OCI-LY1 (cell line): ENCODE measurements around the gene ARID3B.
A peak's percentile ranks its signal among the peaks of the same experiment; 100 is the strongest.

ENCODE experiments used
- H2AFZ ChIP-seq: fragments of 200-600 bp; sonication (generic), shearing (Covaris generic); 2 replicates; pipeline ENCODE4 v1.6.0; 2014; ENCODE audit warnings: antibody characterized with exemption, mild to moderate bottlenecking, low read length
- H3F3A ChIP-seq: fragments of 200-600 bp; sonication (generic), shearing (Covaris generic); 2 replicates; pipeline ENCODE4 v1.6.0; 2014; ENCODE audit warnings: mild to moderate bottlenecking, antibody characterized with exemption, low read length, moderate library complexity; ENCODE audit not compliant: insufficient read depth
- H3K27ac ChIP-seq: fragments of 200-600 bp; sonication (generic); 2 replicates; pipeline ENCODE4 v1.5.1; 2014; ENCODE audit warnings: low read length, mixed run types, mild to moderate bottlenecking, low read depth; ENCODE audit not compliant: poor library complexity, severe bottlenecking
- H3K27me3 ChIP-seq: fragments of 200-600 bp; sonication (generic); 2 replicates; pipeline ENCODE4 v1.6.0; 2014; ENCODE audit warnings: antibody characterized with exemption, mild to moderate bottlenecking, low read length, moderate library complexity; ENCODE audit not compliant: insufficient read depth
- H3K36me3 ChIP-seq: fragments of 200-600 bp; sonication (generic); 2 replicates; pipeline ENCODE4 v1.6.1; 2014; ENCODE audit warnings: mild to moderate bottlenecking, antibody characterized with exemption, low read length, moderate library complexity, mixed read lengths; ENCODE audit not compliant: insufficient read depth
- H3K4me1 ChIP-seq: fragments of 200-600 bp; sonication (generic); 2 replicates; pipeline ENCODE4 v1.5.1; 2014; ENCODE audit warnings: mild to moderate bottlenecking, low read length, moderate library complexity; ENCODE audit not compliant: insufficient read depth, severe bottlenecking
- H3K4me2 ChIP-seq: fragments of 200-600 bp; sonication (generic), shearing (Covaris generic); 2 replicates; pipeline ENCODE4 v1.6.1; 2014; ENCODE audit warnings: low read length
- H3K4me3 ChIP-seq: fragments of 200-600 bp; sonication (generic); 2 replicates; pipeline ENCODE4 v1.5.1; 2014; ENCODE audit warnings: low read length, low read depth, mild to moderate bottlenecking, mixed read lengths; ENCODE audit not compliant: poor library complexity, severe bottlenecking
- H3K79me2 ChIP-seq: fragments of 200-600 bp; shearing (Covaris generic); 2 replicates; pipeline ENCODE4 v1.6.1; 2016; ENCODE audit warnings: mixed run types, low read length, mixed read lengths; ENCODE audit not compliant: insufficient read depth
- H3K9ac ChIP-seq: fragments of 200-600 bp; sonication (generic), shearing (Covaris generic); 2 replicates; pipeline ENCODE4 v1.6.1; 2014; ENCODE audit warnings: mild to moderate bottlenecking, low read length, mixed read lengths
- H3K9me2 ChIP-seq: fragments of 200-600 bp; sonication (generic), shearing (Covaris generic); 2 replicates; pipeline ENCODE4 v1.6.1; 2014; ENCODE audit warnings: low read depth, mild to moderate bottlenecking, low read length, mixed read lengths
- H3K9me3 ChIP-seq: fragments of 200-600 bp; shearing (Covaris generic); 2 replicates; pipeline ENCODE4 v1.6.1; 2014; ENCODE audit warnings: low read length, mixed read lengths
- H4K20me1 ChIP-seq: fragments of 200-600 bp; sonication (generic), shearing (Covaris generic); 2 replicates; pipeline ENCODE4 v1.6.0; 2016; ENCODE audit warnings: mild to moderate bottlenecking, low read length; ENCODE audit not compliant: insufficient read depth
- CTCF ChIP-seq: fragments of 200-600 bp; sonication (generic), shearing (Covaris generic); IDR thresholded peaks from 2 replicates; pipeline ENCODE4 v1.5.1; 2017; ENCODE audit warnings: mild to moderate bottlenecking, antibody characterized with exemption, low read length, moderate library complexity, mixed read lengths
- EZH2 ChIP-seq: fragments of 200-600 bp; sonication (generic), shearing (Covaris generic); IDR thresholded peaks from 2 replicates; pipeline ENCODE4 v1.8.0; 2017; ENCODE audit warnings: borderline replicate concordance, mixed run types, mild to moderate bottlenecking, antibody characterized with exemption, low read length, moderate library complexity, mixed read lengths

ARID3B gene

GRCh38 chr15:74641151-74641550, 100.1 kb downstream of the ARID3B start:
- no peak overlapping the region for H2AFZ ChIP-seq
- TF ChIP-seq CTCF (no peak), EZH2 (no peak)
- H3F3A ChIP-seq: no peaks in the 10 kb centered on the region
- peaks cover 35% of the 10 kb centered on the region for H3K4me1 ChIP-seq
- H3K27me3 ChIP-seq: no peaks in the 10 kb centered on the region
- H3K4me3 ChIP-seq: no peak overlapping the region
- H3K79me2 ChIP-seq: peaks cover 7% of the 10 kb centered on the region; the same call in 1 of the 2 replicates
- no peak overlapping the region for H3K9ac ChIP-seq
- H3K4me2 ChIP-seq: no peak overlapping the region
- H4K20me1 ChIP-seq: no peaks in the 10 kb centered on the region; the same call in 1 of the 2 replicates
- no peaks in the 10 kb centered on the region for H3K9me2 ChIP-seq
- no peaks in the 10 kb centered on the region for H3K9me3 ChIP-seq
- peak overlapping the region; percentile 73 for H3K27ac ChIP-seq
- peaks cover 39% of the 10 kb centered on the region; the same call in 1 of the 2 replicates for H3K36me3 ChIP-seq

- Histone ChIP-seq H3K9me3 (no peaks in the 10 kb centered on the region), H2AFZ (no peak overlapping the region), H3K4me2 (peak overlapping the region; percentile 7), H3K36me3 (peaks cover 27% of the 10 kb centered on the region; the same call in 1 of the 2 replicates), H3F3A (no peaks in the 10 kb centered on the region), H3K4me1 (peaks cover 35% of the 10 kb centered on the region), H3K27ac (peak overlapping the region; percentile 73), H3K27me3 (no peaks in the 10 kb centered on the region), H4K20me1 (no peaks in the 10 kb centered on the region; the same call in 1 of the 2 replicates), H3K9me2 (no peaks in the 10 kb centered on the region), H3K9ac (peak overlapping the region; percentile 21; the same call in 1 of the 2 replicates), H3K79me2 (peaks cover 7% of the 10 kb centered on the region; the same call in 1 of the 2 replicates), H3K4me3 (no peak overlapping the region)
- TF ChIP-seq EZH2 (no peak), CTCF (no peak)
Measured at GRCh38 chr15:74642348-74642733, 101.3 kb downstream of the ARID3B start.

GRCh38 chr15:74642734-74643664, 102.0 kb downstream of the ARID3B start:
- Histone ChIP-seq H3K27ac (peak overlapping the region; percentile 73), H3K4me3 (no peak overlapping the region), H3K9ac (peak overlapping the region; percentile 21; the same call in 1 of the 2 replicates), H3K9me3 (no peaks in the 10 kb centered on the region), H3K4me1 (peaks cover 35% of the 10 kb centered on the region), H3K36me3 (peaks cover 24% of the 10 kb centered on the region; the same call in 1 of the 2 replicates), H3K9me2 (no peaks in the 10 kb centered on the region), H3K4me2 (peak overlapping the region; percentile 7), H3K79me2 (peaks cover 7% of the 10 kb centered on the region; the same call in 1 of the 2 replicates), H3F3A (no peaks in the 10 kb centered on the region), H3K27me3 (no peaks in the 10 kb centered on the region), H4K20me1 (no peaks in the 10 kb centered on the region; the same call in 1 of the 2 replicates), H2AFZ (no peak overlapping the region)
- TF ChIP-seq CTCF: no peak
- no peak for TF ChIP-seq EZH2
